ENCODE data around the gene NME7.
A peak's percentile ranks its signal among the peaks of the same experiment; 100 is the strongest.
"Not testable (repeated sequence)": the region's sequence is repeated elsewhere in the genome, so short reads cannot be mapped to it uniquely, and the experiment has no call there.

NME7 gene

DNA sequence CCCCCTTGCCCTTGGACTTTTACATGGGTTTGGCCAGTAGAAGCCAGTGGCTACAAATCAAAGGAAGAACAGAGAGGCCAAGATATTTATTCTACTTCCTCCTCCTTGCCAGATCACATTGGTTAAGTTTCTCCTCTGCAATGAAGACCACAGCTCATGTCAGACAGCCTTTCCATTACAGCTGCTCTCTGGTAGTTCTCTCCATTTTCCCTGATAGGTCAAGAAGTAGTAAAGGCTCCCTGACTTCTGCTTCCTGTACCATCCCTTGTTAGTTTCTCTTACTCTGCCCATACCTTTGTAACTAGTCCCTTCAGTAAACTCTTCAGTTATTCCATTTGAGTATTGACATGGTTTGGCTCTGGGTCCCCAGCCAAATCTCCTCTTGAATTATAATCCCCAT is 27.8 kb downstream of the NME7 start:
- no peak for DNase-seq

DNA sequence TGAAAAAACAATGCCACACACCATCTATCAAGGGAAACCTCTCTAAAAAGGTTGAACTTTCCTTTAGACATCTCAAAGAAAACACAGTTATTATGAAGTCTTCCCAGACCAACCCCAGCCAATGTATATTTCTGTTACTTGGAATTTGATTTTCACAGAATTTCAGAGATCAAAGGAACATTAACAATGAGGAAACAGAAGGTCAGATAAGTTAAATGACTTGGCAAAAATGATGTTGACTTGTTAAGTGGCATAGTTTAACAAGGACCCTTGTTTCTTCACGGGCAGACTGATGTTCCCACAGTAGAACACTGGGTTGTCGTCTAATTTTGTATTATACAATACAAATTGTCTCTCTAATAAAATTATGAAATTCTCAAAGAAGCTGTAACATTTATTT is 29.0 kb downstream of the NME7 start:
- no peak for DNase-seq

DNA sequence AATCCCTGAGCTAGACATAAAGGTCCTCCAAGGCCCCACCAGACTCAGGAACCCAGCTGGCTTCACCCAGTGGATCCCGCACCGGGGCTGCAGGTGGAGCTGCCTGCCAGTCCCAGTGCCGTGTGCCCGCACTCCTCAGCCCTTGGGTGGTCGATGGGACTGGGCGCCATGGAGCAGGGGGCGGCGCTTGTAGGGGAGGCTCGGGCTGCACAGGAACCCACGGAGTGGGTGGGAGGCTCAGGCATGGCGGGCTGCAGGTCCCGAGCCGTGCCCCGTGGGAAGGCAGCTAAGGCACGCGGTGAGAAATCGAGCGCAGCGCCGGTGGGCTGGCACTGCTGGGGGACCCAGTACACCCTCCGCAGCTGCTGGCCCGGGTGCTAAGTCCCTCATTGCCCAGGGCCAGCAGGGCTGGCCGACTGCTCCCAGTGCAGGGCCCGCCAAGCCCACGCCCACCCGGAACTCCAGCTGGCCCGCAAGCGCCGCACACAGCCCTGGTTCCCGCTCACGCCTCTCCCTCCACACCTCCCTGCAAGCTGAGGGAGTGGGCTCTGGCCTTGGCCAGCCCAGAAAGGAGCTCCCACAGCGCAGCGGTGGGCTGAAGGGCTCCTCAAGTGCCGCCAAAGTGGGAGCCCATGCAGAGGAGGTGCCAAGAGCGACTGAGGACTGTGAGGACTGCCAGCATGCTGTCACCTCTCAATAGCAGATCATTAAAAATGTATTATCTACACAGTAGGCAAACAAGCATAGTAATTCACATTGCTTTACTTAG is 30.5 kb downstream of the NME7 start:
- not testable (repeated sequence) for DNase-seq

DNA sequence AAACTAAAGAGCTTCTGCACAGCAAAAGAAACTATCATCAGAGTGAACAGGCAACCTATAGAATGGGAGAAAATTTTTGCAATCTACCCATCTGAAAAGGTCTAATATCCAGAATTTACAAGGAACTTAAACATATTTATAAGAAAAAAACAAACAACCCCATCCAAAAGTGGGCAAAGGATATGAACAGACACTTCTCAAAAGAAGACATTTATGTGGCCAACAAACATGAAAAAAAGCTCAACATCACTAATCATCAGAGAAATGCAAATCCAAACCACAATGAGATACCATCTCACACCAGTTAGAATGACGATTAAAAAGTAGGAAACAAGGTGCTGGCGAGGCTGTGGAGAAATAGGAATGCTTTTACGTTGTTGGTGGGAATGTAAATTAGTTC is 32.9 kb downstream of the NME7 start:
- DNase-seq: not testable (repeated sequence)

DNA sequence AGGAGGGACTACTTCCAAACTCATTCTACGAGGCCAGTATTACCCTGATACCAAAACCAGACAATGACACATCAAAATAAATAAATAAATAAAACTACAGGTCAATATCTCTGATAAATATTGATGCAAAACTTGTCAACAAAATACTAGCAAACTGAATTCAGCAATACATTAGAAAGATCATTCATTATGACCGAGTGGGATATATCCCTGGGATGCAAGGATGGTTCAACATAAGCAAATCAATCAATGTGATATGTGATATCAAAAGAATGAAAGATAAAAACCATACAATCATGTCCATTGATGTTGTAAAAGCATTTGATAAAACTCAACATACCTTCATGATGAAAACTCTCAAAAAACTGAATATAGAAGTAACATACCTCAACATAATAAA is 36.7 kb downstream of the NME7 start:
- no peak for DNase-seq

DNA sequence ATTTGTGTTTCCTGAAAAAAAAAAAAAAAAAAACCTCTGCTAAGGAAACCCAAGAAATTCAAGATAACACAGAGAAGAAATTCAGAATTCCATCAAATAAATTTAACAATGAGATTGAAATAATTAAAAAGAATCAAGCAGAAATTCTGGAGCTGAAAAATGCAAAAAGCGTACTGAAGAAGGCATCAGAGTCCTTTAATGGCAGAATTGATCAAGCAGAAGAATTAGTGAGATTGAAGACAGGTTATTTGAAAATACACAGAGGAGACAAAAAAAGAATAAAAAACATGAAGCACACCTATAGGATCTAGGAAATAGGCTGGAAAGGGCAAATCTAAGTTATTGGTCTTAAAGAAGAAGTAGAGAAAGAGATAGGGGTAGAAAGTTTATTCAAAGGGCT is 38.2 kb downstream of the NME7 start:
- no peak for DNase-seq

DNA sequence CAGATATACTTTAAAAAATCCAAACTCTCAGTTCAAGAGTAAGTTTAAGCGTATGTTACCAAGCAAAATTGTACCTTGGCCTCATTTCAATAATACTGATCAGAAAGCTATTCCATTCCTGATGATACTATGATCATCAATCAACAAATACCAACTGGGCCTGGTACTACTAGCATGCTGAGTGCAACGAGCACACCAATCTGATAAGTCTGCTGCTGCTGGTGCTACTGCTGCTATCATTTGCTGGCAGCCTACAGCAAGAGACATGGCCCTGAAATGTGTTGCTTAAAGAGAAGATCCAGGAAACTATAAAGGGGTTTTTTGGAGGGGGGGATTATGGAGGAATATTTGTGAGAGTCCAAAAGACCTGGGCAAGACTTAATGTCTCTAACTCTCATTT is 39.7 kb downstream of the NME7 start:
- no peak for DNase-seq

DNA sequence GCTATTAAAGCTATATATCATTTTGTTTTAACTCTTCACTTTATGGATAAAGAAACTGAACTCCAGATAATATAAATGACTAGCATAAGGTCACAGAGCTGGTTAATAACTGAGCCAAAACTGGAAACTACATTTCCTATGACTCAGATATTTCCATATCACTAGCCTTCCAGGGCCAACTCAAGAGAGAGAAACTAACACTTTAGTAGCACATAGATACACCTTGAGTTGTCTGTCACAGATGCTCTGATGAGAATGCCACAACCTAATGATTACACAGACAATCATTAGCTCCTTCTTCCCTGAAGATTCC is 40.7 kb downstream of the NME7 start:
- no peak for DNase-seq

DNA sequence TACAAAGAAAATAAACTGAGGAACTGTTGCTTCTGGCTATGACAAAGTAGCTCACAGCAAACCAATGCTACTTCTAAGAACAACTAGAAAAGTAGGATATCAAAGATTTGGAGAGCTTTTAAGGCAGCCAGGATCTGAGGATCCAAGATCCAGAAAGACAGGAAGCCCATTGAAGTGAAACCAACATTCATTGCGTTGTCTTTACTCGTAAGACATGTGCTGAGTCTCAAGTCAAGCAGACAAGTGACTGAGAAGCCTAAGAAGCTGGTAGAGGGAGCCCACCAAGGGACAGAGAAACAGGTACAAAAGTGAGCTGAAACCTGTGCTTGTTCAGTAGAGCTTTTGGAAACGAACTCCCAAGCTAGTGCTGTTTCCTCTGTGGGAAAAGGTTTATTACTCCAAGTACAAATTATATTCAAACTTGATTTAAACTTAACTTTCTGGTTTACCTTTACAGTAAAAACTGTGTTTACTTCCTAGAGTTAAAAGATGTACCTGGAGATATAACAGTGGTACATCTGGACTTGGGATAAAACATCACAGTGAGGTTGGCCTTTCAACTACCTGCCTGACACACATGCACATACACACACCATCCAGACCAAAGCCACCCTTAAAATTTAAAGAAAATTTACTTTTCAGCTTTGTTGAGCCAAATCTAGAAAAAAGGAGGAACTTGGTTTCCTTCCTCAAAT is 41.2 kb downstream of the NME7 start:
- DNase-seq: no peak

DNA sequence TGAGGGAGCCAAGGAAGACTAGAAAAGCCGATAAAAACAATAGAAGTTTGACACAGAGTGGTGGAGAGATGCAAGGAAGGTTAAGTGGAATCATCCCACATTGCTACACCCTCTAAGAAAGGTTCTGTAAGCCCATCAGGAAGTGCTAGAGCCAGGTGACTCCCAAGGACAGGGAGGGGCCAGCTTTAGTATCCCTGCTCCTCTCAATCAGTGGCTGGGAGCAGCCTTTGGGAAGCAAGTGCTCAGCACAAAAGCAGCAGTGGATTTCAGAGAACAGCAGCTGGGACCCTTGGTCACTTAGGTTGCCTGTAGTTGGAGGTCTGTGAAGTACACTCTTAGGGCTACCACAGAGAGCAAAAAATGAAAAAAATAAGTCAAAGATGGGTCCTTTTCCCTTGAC is 42.5 kb downstream of the NME7 start:
- DNase-seq: no peak

DNA sequence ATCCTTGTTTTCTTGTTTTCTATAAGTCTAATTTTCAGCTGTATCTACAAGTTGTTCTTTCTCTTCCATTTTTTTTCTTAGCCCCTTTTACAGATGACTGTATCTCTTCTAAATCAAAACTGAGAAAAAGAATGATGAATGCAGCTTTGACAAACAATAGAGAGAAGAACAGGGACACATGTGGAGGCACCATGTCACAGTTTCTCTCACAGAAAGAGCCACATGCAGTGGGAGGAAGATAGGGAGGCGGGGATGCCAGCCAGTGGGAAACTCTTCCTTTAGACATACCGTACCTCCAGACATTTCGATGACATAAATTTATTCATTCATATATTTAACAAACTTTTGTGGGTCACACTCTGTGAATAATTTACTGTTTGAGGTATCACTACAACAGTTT is 45.5 kb downstream of the NME7 start:
- no peak for DNase-seq

DNA sequence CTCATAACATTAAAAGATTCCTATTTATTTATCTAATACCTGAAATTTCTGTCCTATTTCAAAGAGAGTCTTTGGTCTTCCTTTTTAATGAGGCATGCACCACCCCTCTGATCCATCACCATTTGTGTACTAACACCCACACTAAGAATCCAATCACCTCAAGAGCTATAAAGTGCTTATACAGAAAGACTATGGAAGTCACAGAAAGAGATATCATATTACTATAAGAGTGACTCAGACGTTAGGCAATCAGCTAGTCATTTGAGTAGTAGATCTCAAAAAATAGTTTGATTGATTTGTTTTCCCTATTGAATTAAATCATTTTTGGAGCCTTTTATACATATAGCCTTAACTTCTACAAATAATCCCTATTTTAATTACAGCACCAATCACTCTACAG is 46.1 kb downstream of the NME7 start:
- no peak for DNase-seq

DNA sequence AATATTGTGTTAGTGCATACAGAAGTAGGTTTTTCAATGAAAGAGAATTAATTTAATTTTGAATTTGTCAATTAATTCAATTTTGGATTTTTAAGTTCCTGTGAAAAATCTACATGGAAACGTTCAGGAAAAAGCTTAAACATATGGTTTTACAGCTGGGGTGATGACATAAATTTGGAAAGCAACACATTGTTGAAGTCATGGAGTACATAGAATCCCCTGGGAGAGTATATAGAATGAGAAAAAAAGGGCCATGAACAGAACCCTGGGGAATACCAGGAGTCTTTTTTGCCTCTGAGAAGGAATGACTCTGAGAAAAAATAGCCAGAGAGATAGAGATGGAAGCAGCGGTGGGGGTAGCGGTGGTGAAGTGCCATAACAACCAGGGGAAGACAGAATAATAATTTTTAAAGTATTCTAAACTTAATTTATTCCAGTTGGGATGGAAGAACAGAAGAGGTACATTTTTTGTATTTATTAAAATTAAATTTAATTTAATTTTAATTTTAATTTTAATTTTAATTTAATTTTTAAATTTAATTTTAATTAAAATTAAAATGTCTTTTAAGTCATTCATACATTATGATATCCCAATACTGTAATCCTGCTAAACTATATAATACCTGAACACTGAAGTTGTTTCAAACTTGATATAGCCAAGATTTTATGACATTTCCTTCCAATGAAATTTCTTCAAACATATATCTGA is 48.9 kb downstream of the NME7 start:
- no peak for DNase-seq

DNA sequence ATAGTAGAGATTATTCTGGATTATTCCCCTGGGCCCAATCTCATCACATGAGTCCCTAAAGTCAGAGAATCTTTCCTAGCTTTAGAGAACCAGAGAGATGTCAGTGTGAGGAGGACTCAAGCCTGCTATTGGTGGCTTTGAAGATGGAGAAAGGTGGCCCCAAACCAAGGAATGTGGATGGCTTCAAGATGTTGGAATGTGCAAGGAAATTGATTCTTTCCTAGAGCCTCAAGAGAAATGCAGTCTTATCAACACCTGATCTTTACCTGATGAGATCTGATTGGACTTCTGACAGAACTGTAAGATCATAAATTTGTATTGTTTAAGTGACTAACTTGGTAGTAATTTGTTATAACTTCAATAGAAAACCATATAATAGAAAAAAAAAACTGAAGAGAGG is 51.0 kb downstream of the NME7 start:
- DNase-seq: no peak

DNA sequence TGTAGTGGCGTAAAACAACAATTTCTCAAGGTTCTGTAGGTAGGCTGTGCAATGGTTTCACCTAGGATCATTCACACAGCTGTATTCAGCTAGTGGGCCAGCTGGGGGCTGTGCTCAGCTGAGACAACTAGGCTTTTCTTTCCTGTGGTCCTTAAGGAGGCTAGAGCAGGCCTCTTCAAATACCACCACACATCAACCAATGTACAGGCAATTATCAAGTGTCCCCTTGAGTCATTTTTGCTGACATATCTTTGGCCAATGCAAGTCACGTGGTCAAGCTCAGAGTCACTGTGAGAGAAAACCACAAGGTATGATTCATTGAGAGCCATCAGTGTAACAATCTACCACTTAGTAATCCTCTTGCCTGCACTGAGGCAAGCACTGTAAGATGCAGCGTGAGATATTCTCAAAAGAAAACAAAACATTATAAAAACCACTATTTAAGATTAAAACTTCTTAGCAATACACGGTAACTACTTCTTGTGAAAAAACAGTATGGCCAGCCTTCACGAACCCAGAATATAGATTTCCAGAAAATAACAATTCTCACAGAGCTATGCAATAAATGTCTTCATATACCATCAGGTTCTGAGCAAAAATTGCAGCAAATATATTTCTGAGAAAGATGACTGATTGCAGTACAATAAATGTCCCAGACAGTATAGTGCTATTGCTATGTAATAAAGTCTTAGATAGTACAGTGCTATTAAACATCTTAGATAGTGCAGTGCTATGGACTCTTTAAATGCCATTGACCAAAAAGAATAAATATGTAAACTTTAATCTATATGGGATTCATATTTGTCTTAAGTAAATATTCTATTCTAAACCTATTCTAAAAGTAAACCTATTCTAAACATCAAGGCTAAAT is 55.3 kb downstream of the NME7 start:
- peak; percentile 23 for DNase-seq

DNA sequence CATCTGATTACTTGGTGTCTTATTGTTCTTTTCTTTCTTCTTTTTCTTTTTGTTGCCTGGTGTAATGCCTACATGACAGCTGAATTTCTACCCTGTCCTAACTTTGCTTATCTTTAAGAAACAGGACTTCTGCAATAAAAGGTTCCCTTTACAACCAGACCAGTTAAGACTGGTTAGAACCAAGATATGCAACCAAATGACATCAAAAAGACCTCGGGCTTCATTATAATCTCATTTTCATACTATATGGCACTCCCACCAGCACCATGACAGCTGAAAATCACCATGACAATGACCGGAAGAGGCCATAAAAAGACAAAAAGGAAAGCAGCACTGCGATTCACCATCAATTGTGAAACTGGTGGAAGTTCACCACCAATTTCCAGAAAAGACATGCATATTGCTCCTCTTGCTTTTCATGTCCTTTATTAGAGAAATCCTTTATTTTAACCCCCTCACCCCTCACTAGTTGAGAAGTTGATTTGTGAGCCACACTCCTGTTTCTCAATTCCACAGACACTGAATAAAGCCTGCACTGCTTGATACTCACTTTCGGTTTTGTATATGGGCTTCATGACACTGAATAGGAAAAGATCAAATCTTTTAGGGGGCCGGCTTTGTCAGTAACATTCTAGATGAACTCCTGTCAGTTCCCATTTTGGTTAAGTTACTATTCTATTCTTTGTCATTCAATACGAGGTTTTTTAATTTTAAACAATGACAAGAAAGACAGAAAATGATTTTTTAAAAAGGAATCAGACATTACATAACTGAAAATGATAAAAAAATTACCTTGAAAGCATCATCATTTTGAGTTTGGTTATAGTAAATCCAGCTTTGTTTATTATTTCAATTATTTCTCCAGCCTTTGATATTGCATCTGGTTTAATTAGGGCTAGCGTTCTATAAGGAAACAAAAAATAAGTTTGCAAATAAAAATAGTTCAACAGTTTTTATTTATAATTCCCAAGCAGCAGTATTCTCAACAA is 58.1 kb downstream of the NME7 start:
- DNase-seq: no peak

DNA sequence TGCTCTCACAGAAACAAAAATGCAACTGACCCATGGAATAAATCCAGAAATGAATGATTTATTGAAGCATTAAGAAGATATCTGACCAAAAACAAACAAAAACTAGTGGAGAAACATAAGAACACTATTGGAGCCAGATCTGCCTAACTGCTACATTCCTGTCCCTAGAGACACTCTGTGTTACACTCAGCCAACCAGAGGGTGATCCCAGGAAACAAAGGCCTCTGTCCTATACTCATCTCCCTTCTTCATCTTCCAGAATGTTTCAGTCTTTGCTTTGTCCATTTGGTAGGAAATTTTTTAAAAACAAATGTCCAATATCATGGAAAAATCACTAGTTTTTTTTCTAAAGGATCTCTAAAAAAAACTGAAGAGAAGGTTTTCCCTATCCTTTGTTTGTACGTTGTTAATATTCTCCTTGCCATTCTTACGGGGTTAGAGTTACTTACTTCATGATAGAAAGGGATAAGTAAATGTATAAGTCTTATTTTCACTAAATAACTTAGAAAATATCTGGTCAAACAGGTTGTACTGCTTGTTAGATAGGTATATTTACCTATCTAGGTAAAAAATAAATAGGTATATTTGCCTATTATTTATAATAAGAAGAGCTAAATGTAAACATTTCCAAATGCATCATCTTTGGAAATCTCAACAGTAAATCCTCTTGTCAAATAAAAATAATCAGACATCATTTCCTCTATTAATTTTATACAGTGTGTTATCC is 59.1 kb downstream of the NME7 start:
- DNase-seq: no peak

DNA sequence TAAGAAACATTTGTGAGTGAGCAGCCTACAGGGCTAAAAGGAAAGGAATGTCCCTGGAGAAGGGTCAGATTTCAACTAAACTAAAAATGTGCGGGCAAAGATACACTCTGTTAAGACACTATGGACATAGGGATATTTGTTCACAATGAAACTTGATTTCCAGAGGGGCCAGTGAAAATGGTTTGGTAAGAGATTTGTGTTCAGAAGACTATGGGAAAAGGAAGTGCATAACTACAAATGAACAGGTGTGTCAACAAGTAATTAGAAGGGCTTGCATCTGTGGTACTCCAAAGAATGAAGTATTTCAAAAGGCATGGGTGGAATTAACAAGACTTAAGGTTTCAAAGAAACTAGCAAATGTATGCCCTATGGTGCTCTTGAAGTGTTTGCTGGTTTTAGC is 60.4 kb downstream of the NME7 start:
- DNase-seq: no peak

DNA sequence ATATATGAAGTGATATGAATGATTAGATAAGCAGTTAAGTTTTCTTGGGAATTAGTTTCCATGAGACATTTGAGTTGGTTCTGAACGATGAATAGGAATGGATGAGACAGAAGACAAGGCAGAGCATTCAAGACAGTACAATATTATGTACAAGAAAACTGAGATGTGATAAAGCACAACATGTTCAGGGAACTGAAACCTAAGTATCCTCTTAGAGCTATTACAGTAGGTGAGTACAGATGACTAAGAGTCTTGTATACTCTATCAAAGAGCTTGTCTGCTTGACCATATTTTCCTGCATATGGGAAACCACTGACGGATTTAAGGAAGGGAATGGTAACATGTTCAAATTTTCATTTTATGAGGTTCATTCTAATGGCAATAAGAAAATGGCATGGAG is 61.6 kb downstream of the NME7 start:
- DNase-seq: no peak

DNA sequence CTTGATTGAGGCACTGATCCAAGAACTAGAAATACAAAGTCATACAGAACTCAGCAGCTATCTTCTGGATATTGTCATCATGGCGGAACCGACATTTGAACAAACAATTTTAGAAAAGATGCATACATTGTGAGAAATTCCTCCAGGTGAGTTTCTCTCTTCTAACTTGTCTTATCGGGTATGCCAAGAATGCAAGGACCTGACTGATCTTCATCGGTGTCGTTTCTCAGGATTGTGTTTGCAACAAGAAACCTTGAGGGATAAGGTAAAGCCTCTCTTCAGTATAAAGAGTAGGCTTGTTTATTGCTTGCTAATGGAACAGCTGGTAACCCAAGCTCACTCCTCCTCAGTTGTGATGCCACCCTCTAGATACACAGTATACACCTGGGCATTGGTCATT is 62.2 kb downstream of the NME7 start:
- DNase-seq: no peak

DNA sequence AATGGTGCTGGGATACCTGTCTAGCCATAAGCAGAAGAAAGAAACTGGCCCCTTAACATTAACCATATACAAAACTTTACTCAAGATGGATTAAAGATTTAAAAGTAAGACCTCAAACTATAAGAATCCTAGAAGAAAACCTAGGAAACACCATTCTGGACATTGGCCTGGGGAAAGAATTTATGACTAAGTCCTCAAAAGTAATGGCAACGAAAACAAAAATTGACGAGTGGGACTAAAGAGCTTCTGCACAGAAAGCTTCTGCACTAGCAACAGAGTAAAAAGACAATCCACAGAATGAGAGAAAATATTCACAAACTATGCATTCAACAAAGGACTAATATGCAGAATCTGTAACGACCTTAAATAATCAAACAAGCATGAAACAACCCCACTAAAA is 66.7 kb downstream of the NME7 start:
- DNase-seq: no peak

Data from activated CD8-positive, alpha-beta memory T cell treated with anti-CD3 and anti-CD28 coated beads, Interleukin-2, amount 50 U/mL, for 4 hours (primary cell).